ENCODE results near the gene ABLIM3. TPM values are rescaled to one million over a fixed set of nuclear protein-coding genes. Genes with fewer than 3 reads are reported as not detected.

ABLIM3 gene
- total and polyA plus RNA-seq, 2 of the 13 experiments (the other 11 are each of a cell fraction or from before 2014, with no cell fraction given) = 0.53 to 6.3 TPM

DNA sequence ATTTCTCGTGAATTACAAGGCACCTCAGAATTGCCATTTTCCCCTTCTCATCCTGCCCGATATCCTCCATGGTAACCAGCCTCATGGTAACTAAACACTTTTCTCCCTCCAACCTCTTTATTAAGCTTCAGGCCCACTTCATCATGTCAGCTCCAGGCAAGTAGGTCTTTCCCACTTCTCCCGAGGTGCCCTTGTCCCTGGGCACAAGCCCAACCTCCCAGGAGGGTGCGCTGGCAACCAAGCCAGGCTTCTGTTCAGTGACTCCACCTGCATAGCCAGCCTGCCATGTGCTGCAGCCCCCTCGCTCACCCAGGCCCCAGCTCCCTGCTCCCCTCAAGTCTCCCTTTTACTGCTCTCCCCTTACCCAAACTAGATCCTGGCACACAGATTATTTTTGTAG, 83.0 kb downstream of the ABLIM3 start:
- POLR2A ChIA-PET = no interaction called here
- WGBS (ENCODE audit: low lambda C conversion rate) = 85% methylated on average over 5 of the region's 5 CpGs
- H3K9ac ChIP-seq (ENCODE audit: insufficient read depth, low read depth, low read length) = no peak overlapping the region
- intact Hi-C loops (cut with micrococcal nuclease; ENCODE audit: unreplicated experiment) (loop anchor here (10.0 kb wide), 1 partner anchor 159 kb away; the partner anchor contains the start of gene SH3TC2), in situ Hi-C loops (cut with HindIII; ENCODE audit: extremely low pct_ligation_motif_present, low pct_unique_long_range_greater_than_20kb) (no loop called here)
- no TSS peak for BruUV-seq (replicated peaks)
- H3K4me3 ChIP-seq (replicated peaks in 1 of 3; ENCODE audit: insufficient read depth in 1 of 3, low read depth in 2 of 3, low read length in 3 of 3) = no peak overlapping the region
- no peaks in the 10 kb centered on the region for H3K9me3 ChIP-seq (ENCODE audit: low read length)
- peaks cover 50% of the 10 kb centered on the region for H3K4me1 ChIP-seq (ENCODE audit: insufficient read depth, low read length)
- no peaks in the 10 kb centered on the region for H3K36me3 ChIP-seq (replicated peaks in 1 of 2; ENCODE audit: control insufficient read depth in 1 of 2, insufficient read depth in 2 of 2, low read length in 2 of 2)
- FAIRE-seq (no peak), DNase-seq (ENCODE audit: low spot score) (no peak), ATAC-seq (no peak)
- H3K4me2 ChIP-seq (ENCODE audit: low read depth, low read length) = no peak overlapping the region
- H4K20me1 ChIP-seq (ENCODE audit: insufficient read depth, low read length) = no peaks in the 10 kb centered on the region
- H3K79me2 ChIP-seq (ENCODE audit: insufficient read depth, low read length) = no peaks in the 10 kb centered on the region
- CTCF ChIA-PET (ENCODE audit: low intra/inter-chr PET ratio, low total read pairs) = no interaction called here
- H3K27ac ChIP-seq (ENCODE audit: extremely low read length, insufficient read depth, low read length) = no peak overlapping the region
- H3K27me3 ChIP-seq (ENCODE audit: control insufficient read depth in 1 of 2, insufficient read depth in 2 of 2, low read length in 2 of 2) = no peaks in the 10 kb centered on the region
- H2AFZ ChIP-seq (ENCODE audit: low read length) = no peak overlapping the region
- TF ChIP-seq ISL2 (CRISPR knock-in tag; IDR thresholded peaks at IDR 0.05) (no peak), MNT (IDR thresholded peaks at IDR 0.05) (0 out of 2 replicates have a peak, but pooled peaks have one; percentile 22)

DNA sequence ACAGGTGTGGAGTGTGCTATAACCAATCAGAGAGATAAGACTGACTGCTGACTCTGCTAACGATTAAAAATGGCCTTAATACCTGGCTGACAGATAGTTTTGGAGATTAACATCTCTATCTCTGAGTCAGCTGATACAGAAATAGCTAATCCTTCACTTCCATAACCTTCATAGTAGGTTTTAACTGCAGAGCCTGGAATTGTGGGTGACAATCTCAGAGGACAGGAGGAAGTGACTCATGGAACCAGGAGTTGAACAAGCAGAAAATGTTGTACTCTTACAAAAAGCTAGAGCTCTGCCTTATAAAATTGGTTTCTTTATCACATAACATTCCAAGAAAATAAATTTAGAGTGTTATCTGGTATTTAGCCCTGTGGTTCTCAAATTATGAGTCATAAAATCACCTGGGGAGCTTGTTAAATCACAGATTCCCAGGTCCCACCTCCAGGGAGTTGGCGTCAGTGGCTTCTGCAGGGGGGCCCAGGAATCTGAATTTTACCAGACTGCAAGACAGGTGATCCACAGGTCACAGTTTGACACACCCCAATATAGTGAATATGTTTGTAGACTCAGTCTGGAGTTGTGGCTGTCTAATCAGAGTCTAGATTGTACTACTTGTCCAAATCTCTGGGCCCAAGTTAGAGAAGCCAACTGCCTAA, 86.0 kb downstream of the ABLIM3 start:
- Histone ChIP-seq H3K36me3 (replicated peaks in 1 of 2; ENCODE audit: control insufficient read depth in 1 of 2, insufficient read depth in 2 of 2, low read length in 2 of 2) (no peaks in the 10 kb centered on the region), H3K27me3 (ENCODE audit: control insufficient read depth in 1 of 2, insufficient read depth in 2 of 2, low read length in 2 of 2) (no peaks in the 10 kb centered on the region), H3K27ac (ENCODE audit: extremely low read length, insufficient read depth, low read length) (no peak overlapping the region), H3K4me2 (ENCODE audit: low read depth, low read length) (no peak overlapping the region), H3K4me3 (replicated peaks in 1 of 3; ENCODE audit: insufficient read depth in 1 of 3, low read depth in 2 of 3, low read length in 3 of 3) (no peak overlapping the region), H3K9me3 (ENCODE audit: low read length) (no peaks in the 10 kb centered on the region), H3K9ac (ENCODE audit: insufficient read depth, low read depth, low read length) (no peak overlapping the region), H4K20me1 (ENCODE audit: insufficient read depth, low read length) (no peaks in the 10 kb centered on the region), H3K4me1 (ENCODE audit: insufficient read depth, low read length) (peaks cover 28% of the 10 kb centered on the region), H2AFZ (ENCODE audit: low read length) (no peak overlapping the region), H3K79me2 (ENCODE audit: insufficient read depth, low read length) (no peaks in the 10 kb centered on the region)
- DNase-seq (ENCODE audit: low spot score) (peak; percentile 59), ATAC-seq (no peak; the same call in 2 of the 3 replicates), FAIRE-seq (no peak)
- TF ChIP-seq ZSCAN25 (CRISPR knock-in tag; IDR thresholded peaks at IDR 0.05) = no peak
- no peak for TF ChIP-seq ZBTB20 (CRISPR knock-in tag; IDR thresholded peaks at IDR 0.05; ENCODE audit: borderline replicate concordance, low read depth)
- TF ChIP-seq ZNF124 (CRISPR knock-in tag; IDR thresholded peaks at IDR 0.05) = no peak
- no peak for TF ChIP-seq HOXA3 (CRISPR knock-in tag; IDR thresholded peaks at IDR 0.05)
- intact Hi-C loops (cut with micrococcal nuclease; ENCODE audit: unreplicated experiment) (loop anchor here (5.0 to 10.0 kb wide), 2 partner anchors 35 to 162 kb away; partner anchors contain the start of gene SH3TC2), in situ Hi-C loops (cut with HindIII; ENCODE audit: extremely low pct_ligation_motif_present, low pct_unique_long_range_greater_than_20kb) (loop anchor here (5.0 kb wide), 1 partner anchor 85 kb away; the partner anchor contains the start of gene ABLIM3)
- BruUV-seq (replicated peaks) = no TSS peak
- 63% methylated on average over 2 of the region's 2 CpGs for WGBS (ENCODE audit: low lambda C conversion rate)
- ChIA-PET CTCF (ENCODE audit: low intra/inter-chr PET ratio, low total read pairs) (interaction anchor here (2.3 kb wide), 1 partner anchor 85 kb away, joined by 45 read pairs; the partner anchor contains the start of gene ABLIM3), POLR2A (interaction anchor here (2.6 kb wide), 1 partner anchor 54 kb away, joined by 17 read pairs; no protein-coding TSS in a partner anchor)
